ENCODE results near the gene PTN. TPM values are rescaled to one million over a fixed set of nuclear protein-coding genes. Genes with fewer than 3 reads are reported as not detected.
"Not testable (repeated sequence)": the region's sequence is repeated elsewhere in the genome, so short reads cannot be mapped to it uniquely, and the experiment has no call there.

PTN gene
- total RNA-seq, 1 experiment from 2014 or later: 0.13 TPM

DNA sequence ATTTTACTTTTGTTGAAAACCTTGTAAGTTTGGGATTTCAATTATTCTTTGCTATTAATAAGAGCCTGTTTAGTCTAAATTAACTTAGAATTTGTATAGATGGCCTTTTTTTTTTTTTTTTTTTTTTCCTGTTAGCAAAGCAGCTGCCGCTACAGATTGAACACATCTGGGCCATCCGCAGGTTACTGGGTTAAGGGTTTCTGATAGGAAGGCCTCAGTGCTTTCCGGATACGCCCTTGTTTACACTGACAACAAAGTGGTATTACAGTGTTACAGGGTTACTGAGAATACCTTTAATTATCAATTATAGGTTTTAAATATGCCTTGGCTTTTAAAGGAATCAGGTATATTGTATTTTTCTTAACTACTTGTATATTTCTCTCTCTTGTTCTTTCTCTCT, 76.8 kb downstream of the PTN start:
- no peak overlapping the region for H3K27ac ChIP-seq (ENCODE audit: low read length)
- ATAC-seq (no peak), DNase-seq (ENCODE audit: low read depth, low spot score) (no peak)
- no peak for TF ChIP-seq CTCF (IDR thresholded peaks at IDR 0.05)
- no peak for TF ChIP-seq POLR2AphosphoS5 (IDR thresholded peaks at IDR 0.05; ENCODE audit: low read depth, low read length)
- TF ChIP-seq SIN3A (IDR thresholded peaks at IDR 0.05; ENCODE audit: borderline replicate concordance, insufficient read depth, low read depth, low read length): no peak
- no peak for TF ChIP-seq REST (IDR thresholded peaks at IDR 0.05; ENCODE audit: insufficient read depth in 1 of 2, low read depth in 2 of 2, low read length in 1 of 2)
- TF ChIP-seq TCF7L2 (IDR thresholded peaks at IDR 0.05; ENCODE audit: low read depth, low read length): no peak
- no peaks in the 10 kb centered on the region for H3K27me3 ChIP-seq (ENCODE audit: control insufficient read depth, insufficient read depth, low read length)
- POLR2A ChIA-PET: no interaction called here
- in situ Hi-C loops (cut with HindIII; ENCODE audit: low pct_unique_long_range_greater_than_20kb, low sequenced_read_pairs) (no loop called here), intact Hi-C loops (cut with micrococcal nuclease; ENCODE audit: unreplicated experiment) (no loop called here)
- no TSS peak for BruUV-seq (replicated peaks)
- no peaks in the 10 kb centered on the region for H3K9me3 ChIP-seq (ENCODE audit: control insufficient read depth, insufficient read depth, low read depth, low read length)
- CTCF ChIA-PET: no interaction called here
- H3K4me3 ChIP-seq (ENCODE audit: low read depth in 2 of 2, low read length in 2 of 2): no peak overlapping the region
- H3K4me1 ChIP-seq (ENCODE audit: control insufficient read depth, insufficient read depth, low read length): no peaks in the 10 kb centered on the region
- no peaks in the 10 kb centered on the region for H3K36me3 ChIP-seq (ENCODE audit: control insufficient read depth, insufficient read depth, low read length)

GRCh38 chr7:137265480-137265879, 78.1 kb downstream of the PTN start:
- H3K4me3 ChIP-seq (ENCODE audit: low read depth in 2 of 2, low read length in 2 of 2); H3K27me3 ChIP-seq (ENCODE audit: control insufficient read depth, insufficient read depth, low read length); intact Hi-C loops (cut with micrococcal nuclease; ENCODE audit: unreplicated experiment); H3K9me3 ChIP-seq (ENCODE audit: control insufficient read depth, insufficient read depth, low read depth, low read length); H3K4me1 ChIP-seq (ENCODE audit: control insufficient read depth, insufficient read depth, low read length); in situ Hi-C loops (cut with HindIII; ENCODE audit: low pct_unique_long_range_greater_than_20kb, low sequenced_read_pairs); BruUV-seq (replicated peaks); H3K36me3 ChIP-seq (ENCODE audit: control insufficient read depth, insufficient read depth, low read length); CTCF ChIA-PET; H3K27ac ChIP-seq (ENCODE audit: low read length); ATAC-seq; DNase-seq (ENCODE audit: low read depth, low spot score): not testable (repeated sequence)
- POLR2A ChIA-PET: interaction anchor here (0.7 kb wide), 1 partner anchor 282 kb away, joined by 3 read pairs; no protein-coding TSS in a partner anchor

- Histone ChIP-seq H3K4me1 (ENCODE audit: control insufficient read depth, insufficient read depth, low read length) (no peaks in the 10 kb centered on the region), H3K4me3 (ENCODE audit: low read depth in 2 of 2, low read length in 2 of 2) (no peak overlapping the region), H3K27ac (ENCODE audit: low read length) (no peak overlapping the region), H3K27me3 (ENCODE audit: control insufficient read depth, insufficient read depth, low read length) (no peaks in the 10 kb centered on the region), H3K9me3 (ENCODE audit: control insufficient read depth, insufficient read depth, low read depth, low read length) (no peaks in the 10 kb centered on the region), H3K36me3 (ENCODE audit: control insufficient read depth, insufficient read depth, low read length) (no peaks in the 10 kb centered on the region)
- CTCF ChIA-PET: no interaction called here
- DNase-seq (ENCODE audit: low read depth, low spot score) (no peak), ATAC-seq (no peak)
- no TSS peak for BruUV-seq (replicated peaks)
- POLR2A ChIA-PET: no interaction called here
- TF ChIP-seq SIN3A (IDR thresholded peaks at IDR 0.05; ENCODE audit: borderline replicate concordance, insufficient read depth, low read depth, low read length): no peak
- TF ChIP-seq POLR2AphosphoS5 (IDR thresholded peaks at IDR 0.05; ENCODE audit: low read depth, low read length): no peak
- no peak for TF ChIP-seq REST (IDR thresholded peaks at IDR 0.05; ENCODE audit: insufficient read depth in 1 of 2, low read depth in 2 of 2, low read length in 1 of 2)
- TF ChIP-seq CTCF (IDR thresholded peaks at IDR 0.05): no peak
- in situ Hi-C loops (cut with HindIII; ENCODE audit: low pct_unique_long_range_greater_than_20kb, low sequenced_read_pairs): no loop called here
- intact Hi-C loops (cut with micrococcal nuclease; ENCODE audit: unreplicated experiment): no loop called here
Measured at GRCh38 chr7:137262599-137262998, 80.9 kb downstream of the PTN start.

Measured in Panc1 (cell line).